ENCODE measurements around the gene SPTSSA.

- TF ChIP-seq EZH2 (IDR thresholded peaks at IDR 0.05; ENCODE audit: borderline replicate concordance, insufficient read depth, low read depth, low read length, poor library complexity, severe bottlenecking) (no peak), CTCF (IDR thresholded peaks at IDR 0.05) (no peak)
Observed at GRCh38 chr14:34482463-34482862, 20.4 kb upstream of the SPTSSA start.

Measured in B cell (primary cell).